H1 (cell line): ENCODE results near the gene MACROD2. TPM values are rescaled to one million over a fixed set of nuclear protein-coding genes. Genes with fewer than 3 reads are reported as not detected.

Source experiments
- CTCF ChIA-PET: fragments of 300-600 bp; sonication (Branson Sonifier 250); formaldehyde crosslinking; loops from one replicate; lab custom pipeline; 2021; ENCODE audit not compliant: partially characterized antibody; lab: Charles Lee
- POLR2A ChIA-PET: fragments of 300-600 bp; sonication (Branson Sonifier 250); formaldehyde crosslinking; loops from one replicate; lab custom pipeline; 2021; ENCODE audit warnings: inconsistent platforms; ENCODE audit not compliant: partially characterized antibody; lab: Charles Lee
- DNase-seq, 2 experiments: peaks; one replicate each; pipeline versions ENCODE4 v3.0.0 to v3.0.0-alpha.2; 2010 to 2022; ENCODE audit warnings: low spot score in 2 of 2, low read depth in 1 of 2, mixed read lengths in 1 of 2
- FAIRE-seq: peaks from 2 replicates; lab custom pipeline; 2011; peaks lifted over from hg19 to GRCh38; lab: Jason Lieb, UNC
- H2AFZ ChIP-seq: 2 replicates; pipeline ENCODE4 v1.8.1; 2012; ENCODE audit warnings: low read length, inconsistent platforms
- H2AK5ac ChIP-seq: 2 replicates; pipeline ENCODE4 v1.6.1; 2013; ENCODE audit warnings: low read depth, low read length
- H2BK120ac ChIP-seq: replicated peaks from 2 replicates; pipeline ENCODE3; 2013; ENCODE audit warnings: low read depth, low read length, inconsistent platforms
- H2BK12ac ChIP-seq: 2 replicates; pipeline ENCODE4 v1.6.1; 2013; ENCODE audit warnings: low read depth, low read length
- H2BK15ac ChIP-seq: 2 replicates; pipeline ENCODE4 v1.6.1; 2013; ENCODE audit warnings: low read length
- H2BK20ac ChIP-seq: 2 replicates; pipeline ENCODE4 v1.6.1; 2013; ENCODE audit warnings: low read length
- H2BK5ac ChIP-seq: 2 replicates; pipeline ENCODE4 v1.6.1; 2013; ENCODE audit warnings: low read depth, low read length
- H3K14ac ChIP-seq: 2 replicates; pipeline ENCODE4 v1.6.1; 2013; ENCODE audit warnings: inconsistent platforms; ENCODE audit not compliant: insufficient read length
- H3K18ac ChIP-seq: 2 replicates; pipeline ENCODE4 v1.6.1; 2013; ENCODE audit warnings: low read length; ENCODE audit errors: extremely low read depth
- H3K23ac ChIP-seq: 2 replicates; pipeline ENCODE4 v1.6.1; 2013; ENCODE audit warnings: inconsistent platforms; ENCODE audit not compliant: insufficient read length
- H3K23me2 ChIP-seq: 2 replicates; pipeline ENCODE4 v1.6.1; 2013; ENCODE audit warnings: low read depth, low read length
- H3K27ac ChIP-seq: 2 replicates; pipeline ENCODE4 v1.6.1; 2011; ENCODE audit warnings: low read depth, low read length, inconsistent platforms
- H3K27me3 ChIP-seq, 4 experiments: replicated peaks in 1 of 4; 1 replicate in 1 of 4; 2 replicates in 3 of 4; pipeline versions ENCODE4 v1.6.1 to v1.8.1; 2011 to 2013; ENCODE audit warnings: low read length in 3 of 4, mild to moderate bottlenecking in 3 of 4, inconsistent platforms in 2 of 4, mixed read lengths in 2 of 4, moderate library complexity in 1 of 4; ENCODE audit not compliant: control insufficient read depth in 3 of 4, insufficient read depth in 3 of 4; ENCODE audit errors: extremely low read depth in 1 of 4
- H3K36me3 ChIP-seq, 4 experiments: 2 replicates each; pipeline versions ENCODE4 v1.6.1 to v1.8.1; 2011 to 2013; ENCODE audit warnings: mild to moderate bottlenecking in 4 of 4, low read length in 3 of 4, moderate library complexity in 2 of 4, control low read depth in 1 of 4, inconsistent platforms in 1 of 4; ENCODE audit not compliant: insufficient read depth in 4 of 4, control insufficient read depth in 2 of 4
- H3K4ac ChIP-seq: replicated peaks from 2 replicates; pipeline ENCODE3; 2013; ENCODE audit warnings: low read length, low read depth, mixed read lengths, inconsistent platforms; ENCODE audit not compliant: insufficient read length
- H3K4me1 ChIP-seq, 4 experiments: replicated peaks in 1 of 4; 1 replicate in 1 of 4; 2 replicates in 3 of 4; pipeline versions ENCODE4 v1.6.1 to v1.8.1; 2011 to 2013; ENCODE audit warnings: low read length in 3 of 4, inconsistent platforms in 2 of 4, mixed read lengths in 1 of 4; ENCODE audit not compliant: insufficient read depth in 4 of 4, control insufficient read depth in 3 of 4
- H3K4me2 ChIP-seq, 2 experiments: 2 replicates each; pipeline versions ENCODE4 v1.6.1 to v1.8.1; 2011 to 2013; ENCODE audit warnings: low read depth in 2 of 2, low read length in 2 of 2, control low read depth in 1 of 2, inconsistent platforms in 1 of 2, mild to moderate bottlenecking in 1 of 2; ENCODE audit not compliant: insufficient read depth in 1 of 2
- H3K4me3 ChIP-seq, 4 experiments: fragments of 200-600, 300-600 bp in 1 of 4; sonication (generic), shearing (Covaris generic), sonication (Bioruptor Twin) in 1 of 4; 2 replicates each; pipeline versions ENCODE4 v1.5.1 to v1.8.1; 2011 to 2016; ENCODE audit warnings: low read length in 4 of 4, low read depth in 3 of 4, control low read depth in 2 of 4, inconsistent platforms in 2 of 4, mild to moderate bottlenecking in 2 of 4, mixed read lengths in 1 of 4, moderate library complexity in 1 of 4; ENCODE audit not compliant: insufficient read depth in 2 of 4; ENCODE audit errors: extremely low read depth in 1 of 4
- H3K56ac ChIP-seq: replicated peaks from 2 replicates; pipeline ENCODE3; 2013; ENCODE audit warnings: low read depth, mild to moderate bottlenecking, mixed read lengths, low read length, inconsistent platforms; ENCODE audit not compliant: insufficient read length
- H3K79me1 ChIP-seq: 2 replicates; pipeline ENCODE4 v1.6.1; 2013; ENCODE audit warnings: low read depth, low read length, control low read depth
- H3K79me2 ChIP-seq, 2 experiments: 2 replicates each; pipeline versions ENCODE4 v1.6.1 to v1.8.1; 2012 to 2013; ENCODE audit warnings: low read length in 2 of 2, mild to moderate bottlenecking in 2 of 2, inconsistent platforms in 1 of 2; ENCODE audit not compliant: insufficient read depth in 2 of 2, control insufficient read depth in 1 of 2
- H3K9ac ChIP-seq, 4 experiments: replicated peaks in 1 of 4; 1 replicate in 1 of 4; 2 replicates in 3 of 4; pipeline versions ENCODE4 v1.6.1 to v1.8.1; 2011 to 2013; ENCODE audit warnings: low read depth in 3 of 4, low read length in 3 of 4, control low read depth in 2 of 4, mild to moderate bottlenecking in 2 of 4, moderate library complexity in 2 of 4, inconsistent platforms in 1 of 4; ENCODE audit errors: extremely low read depth in 1 of 4
- H3K9me3 ChIP-seq, 2 experiments: 2 replicates each; pipeline versions ENCODE4 v1.6.1 to v1.8.1; 2012 to 2013; ENCODE audit warnings: mild to moderate bottlenecking in 2 of 2, moderate library complexity in 2 of 2, control low read depth in 1 of 2, inconsistent platforms in 1 of 2, low read depth in 1 of 2, low read length in 1 of 2, mixed read lengths in 1 of 2; ENCODE audit not compliant: insufficient read depth in 2 of 2
- H4K20me1 ChIP-seq, 2 experiments: replicated peaks in 1 of 2; 2 replicates each; pipeline versions ENCODE3 to v1.8.1; 2011 to 2013; ENCODE audit warnings: inconsistent platforms in 2 of 2, low read length in 2 of 2, mild to moderate bottlenecking in 1 of 2; ENCODE audit not compliant: insufficient read depth in 2 of 2, control insufficient read depth in 1 of 2
- H4K5ac ChIP-seq: 2 replicates; pipeline ENCODE4 v1.6.1; 2013; ENCODE audit warnings: low read length, low read depth, mixed read lengths, inconsistent platforms; ENCODE audit not compliant: insufficient read length
- H4K8ac ChIP-seq: 2 replicates; pipeline ENCODE4 v1.8.0; 2013; ENCODE audit warnings: mild to moderate bottlenecking, moderate library complexity, low read length, inconsistent platforms; ENCODE audit not compliant: insufficient read depth; ENCODE audit errors: extremely low read depth
- H4K91ac ChIP-seq: replicated peaks from 2 replicates; pipeline ENCODE3; 2013; ENCODE audit warnings: low read length, mixed read lengths, inconsistent platforms; ENCODE audit not compliant: insufficient read length
- BACH1 ChIP-seq: IDR thresholded peaks from 2 replicates; pipeline ENCODE4 v1.6.1; 2012; ENCODE audit warnings: low read length, improper control_type of control experiment
- CEBPB ChIP-seq: IDR thresholded peaks from 2 replicates; pipeline ENCODE4 v1.6.1; 2012; ENCODE audit warnings: low read depth, low read length
- EGR1 ChIP-seq: IDR thresholded peaks from 2 replicates; pipeline ENCODE4 v1.6.1; 2011; ENCODE audit warnings: low read depth, low read length, borderline replicate concordance
- KDM5A ChIP-seq: fragments of 200-600 bp; IDR thresholded peaks from 2 replicates; pipeline ENCODE4 v1.7.1; 2012; ENCODE audit warnings: mild to moderate bottlenecking, low read length, inconsistent platforms, mixed read lengths
- NRF1 ChIP-seq: IDR thresholded peaks from 2 replicates; pipeline ENCODE4 v1.6.1; 2011; ENCODE audit warnings: mild to moderate bottlenecking, low read depth, low read length, improper control_type of control experiment
- PHF8 ChIP-seq: fragments of 200-600 bp; sonication (generic); conservative IDR thresholded peaks from 2 replicates; pipeline ENCODE4 v1.7.1; 2012; ENCODE audit warnings: low read depth, mild to moderate bottlenecking, inconsistent platforms, low read length, moderate library complexity
- RAD21 ChIP-seq, 2 experiments: IDR thresholded peaks in 1 of 2; conservative IDR thresholded peaks in 1 of 2; 2 replicates each; pipeline ENCODE4 v1.6.1; 2011; ENCODE audit warnings: low read depth in 2 of 2, low read length in 2 of 2, improper control_type of control experiment in 1 of 2, inconsistent platforms in 1 of 2, mild to moderate bottlenecking in 1 of 2, moderate library complexity in 1 of 2
- RFX5 ChIP-seq: IDR thresholded peaks from 2 replicates; pipeline ENCODE4 v1.6.1; 2011; ENCODE audit warnings: low read depth, low read length, improper control_type of control experiment, borderline replicate concordance
- SAP30 ChIP-seq: fragments of 300-600 bp; sonication (generic); IDR thresholded peaks from 2 replicates; pipeline ENCODE4 v1.7.1; 2012; ENCODE audit warnings: low read length, moderate library complexity, mild to moderate bottlenecking, inconsistent platforms; ENCODE audit not compliant: insufficient read depth, insufficient replicate concordance
- ZNF274 ChIP-seq: IDR thresholded peaks from 2 replicates; pipeline ENCODE4 v1.7.0; 2012; ENCODE audit warnings: low read length, borderline replicate concordance; ENCODE audit errors: extremely low read depth
- whole genome bisulfite sequencing, 2 experiments: shearing (Covaris generic) in 1 of 2; methylation state at CpG; one replicate each; pipeline versions ENCODE4 v1.1.6 to v1.1.7; 2013 to 2015; ENCODE audit warnings: low lambda C conversion rate in 2 of 2, mixed read lengths in 2 of 2, inconsistent platforms in 1 of 2, low coverage in 1 of 2, missing lambda C conversion rate in 1 of 2; ENCODE audit not compliant: insufficient replicate concordance in 2 of 2, insufficient coverage in 1 of 2, insufficient read length in 1 of 2; ENCODE audit errors: extremely low coverage in 1 of 2, missing lambda C conversion rate in 1 of 2; 5-methylcytosine and 5-hydroxymethylcytosine counted together
- polyA plus RNA-seq, 7 experiments: library from polyadenylated mRNA; depleted of rRNA in 3 of 7; stranded (reverse) in 5 of 7; unstranded in 2 of 7; fragments of >200 nt in 5 of 7; fragments of 200-250 nt in 2 of 7; gene quantifications; 1 replicate in 5 of 7; 2 replicates in 1 of 7; 4 replicates in 1 of 7; pipeline versions ENCODE4 v1.2.1 to v1.2.3, GENCODE V29; 2011 to 2013; ENCODE audit warnings: missing spikeins in 2 of 7, mixed read lengths in 2 of 7
- total RNA-seq: library from RNA; stranded (reverse); fragmentation: NEBNext Ultra II Directional; extraction: Animal tissue kit (Norgen Biotek cat#: 25700); gene quantifications from 2 replicates; pipeline ENCODE4 v1.2.1, GENCODE V29; 2021
- TF ChIP-seq, protein P1 (sequence below), 3 experiments: IDR thresholded peaks; 1 replicate in 2 of 3; 2 replicates in 1 of 3; pipeline versions ENCODE4 v1.5.1 to v1.6.1; 2011; ENCODE audit warnings: low read length in 3 of 3, mild to moderate bottlenecking in 3 of 3, inconsistent platforms in 2 of 3, low read depth in 1 of 3, moderate library complexity in 1 of 3; ENCODE audit not compliant: insufficient read depth in 1 of 3; ENCODE audit errors: control extremely low read depth in 1 of 3

The MACROD2 gene
- total and polyA plus RNA-seq, 2 of the 8 experiments (the other 6 are each of a cell fraction or from before 2014, with no cell fraction given): 0.70 to 3.9 TPM

GRCh38 chr20:15061061-15061430 lies 1065.7 kb downstream of the MACROD2 start:
- no peak overlapping the region for H3K4me3 ChIP-seq
- H3K27ac ChIP-seq: no peak overlapping the region
- FAIRE-seq (no peak), DNase-seq (no peak)
- peak overlapping the region; percentile 81 for H2AFZ ChIP-seq
- H3K4me1 ChIP-seq: 0 out of 7 replicates have a peak, but pooled peaks cover 0 to 2% (median 0%) of the 10 kb centered on the region in 4 experiments
- H2BK5ac ChIP-seq: no peak overlapping the region
- H4K8ac ChIP-seq: no peak overlapping the region
- no peak overlapping the region for H2AK5ac ChIP-seq
- CTCF ChIA-PET: interaction anchor here (0.8 to 1.2 kb wide), 4 partner anchors 8 to 568 kb away, joined by 3 to 4 read pairs (median 3); no protein-coding TSS in a partner anchor
- H2BK120ac ChIP-seq: no peak overlapping the region
- no peak overlapping the region for H3K23ac ChIP-seq
- no peaks in the 10 kb centered on the region for H3K9me3 ChIP-seq
- no peak overlapping the region for H3K18ac ChIP-seq
- no peak overlapping the region for H2BK12ac ChIP-seq
- no peak overlapping the region for H3K56ac ChIP-seq
- H4K5ac ChIP-seq: no peak overlapping the region
- H3K79me2 ChIP-seq: no peaks in the 10 kb centered on the region
- H3K9ac ChIP-seq: no peak overlapping the region
- H2BK20ac ChIP-seq: no peak overlapping the region
- H3K36me3 ChIP-seq: no peaks in the 10 kb centered on the region
- H3K23me2 ChIP-seq: no peaks in the 10 kb centered on the region
- no peaks in the 10 kb centered on the region for H4K20me1 ChIP-seq
- no peaks in the 10 kb centered on the region for H3K79me1 ChIP-seq
- no peak overlapping the region for H3K4ac ChIP-seq
- H3K4me2 ChIP-seq: no peak overlapping the region
- no peak overlapping the region for H3K14ac ChIP-seq
- H3K27me3 ChIP-seq: no peaks in the 10 kb centered on the region
- no peak overlapping the region for H2BK15ac ChIP-seq
- 86% methylated on average over 2 of the region's 2 CpGs; no CpG with 5 or more reads in 1 of the 2 experiments for WGBS, 2 experiments
- H4K91ac ChIP-seq: no peak overlapping the region
- POLR2A ChIA-PET: no interaction called here
- TF ChIP-seq CEBPB: no peak
- no peak for TF ChIP-seq PHF8
- no peak for TF ChIP-seq NRF1
- no peak for TF ChIP-seq RAD21 (IDR thresholded peaks at IDR 0.05 in 1 of 2, conservative IDR thresholded peaks at IDR 0.05 in 1 of 2; ENCODE audit: low read depth in 2 of 2, low read length in 2 of 2)
- no peak for TF ChIP-seq BACH1
- no peak for TF ChIP-seq SAP30
- no peak for TF ChIP-seq ZNF274
- no peak for TF ChIP-seq KDM5A
- TF ChIP-seq, protein P1, sequence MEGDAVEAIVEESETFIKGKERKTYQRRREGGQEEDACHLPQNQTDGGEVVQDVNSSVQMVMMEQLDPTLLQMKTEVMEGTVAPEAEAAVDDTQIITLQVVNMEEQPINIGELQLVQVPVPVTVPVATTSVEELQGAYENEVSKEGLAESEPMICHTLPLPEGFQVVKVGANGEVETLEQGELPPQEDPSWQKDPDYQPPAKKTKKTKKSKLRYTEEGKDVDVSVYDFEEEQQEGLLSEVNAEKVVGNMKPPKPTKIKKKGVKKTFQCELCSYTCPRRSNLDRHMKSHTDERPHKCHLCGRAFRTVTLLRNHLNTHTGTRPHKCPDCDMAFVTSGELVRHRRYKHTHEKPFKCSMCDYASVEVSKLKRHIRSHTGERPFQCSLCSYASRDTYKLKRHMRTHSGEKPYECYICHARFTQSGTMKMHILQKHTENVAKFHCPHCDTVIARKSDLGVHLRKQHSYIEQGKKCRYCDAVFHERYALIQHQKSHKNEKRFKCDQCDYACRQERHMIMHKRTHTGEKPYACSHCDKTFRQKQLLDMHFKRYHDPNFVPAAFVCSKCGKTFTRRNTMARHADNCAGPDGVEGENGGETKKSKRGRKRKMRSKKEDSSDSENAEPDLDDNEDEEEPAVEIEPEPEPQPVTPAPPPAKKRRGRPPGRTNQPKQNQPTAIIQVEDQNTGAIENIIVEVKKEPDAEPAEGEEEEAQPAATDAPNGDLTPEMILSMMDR (IDR thresholded peaks at IDR 0.05; ENCODE audit: control extremely low read depth in 1 of 3, insufficient read depth in 1 of 3, low read depth in 1 of 3, low read length in 3 of 3): no peak
- TF ChIP-seq EGR1: no peak
- TF ChIP-seq RFX5: no peak
